Measurements from ENCODE around the gene SMIM7.

- no peak for TF ChIP-seq EZH2 (IDR thresholded peaks at IDR 0.05)
- no peak for TF ChIP-seq CTCF (IDR thresholded peaks at IDR 0.05)
Measured at GRCh38 chr19:16628183-16628983, 31.6 kb downstream of the SMIM7 start, which contains the start of gene MED26.
